ENCODE results near the gene VAV3.
"Not testable (repeated sequence)": the region's sequence is repeated elsewhere in the genome, so short reads cannot be mapped to it uniquely, and the experiment has no call there.

Gene VAV3

DNA sequence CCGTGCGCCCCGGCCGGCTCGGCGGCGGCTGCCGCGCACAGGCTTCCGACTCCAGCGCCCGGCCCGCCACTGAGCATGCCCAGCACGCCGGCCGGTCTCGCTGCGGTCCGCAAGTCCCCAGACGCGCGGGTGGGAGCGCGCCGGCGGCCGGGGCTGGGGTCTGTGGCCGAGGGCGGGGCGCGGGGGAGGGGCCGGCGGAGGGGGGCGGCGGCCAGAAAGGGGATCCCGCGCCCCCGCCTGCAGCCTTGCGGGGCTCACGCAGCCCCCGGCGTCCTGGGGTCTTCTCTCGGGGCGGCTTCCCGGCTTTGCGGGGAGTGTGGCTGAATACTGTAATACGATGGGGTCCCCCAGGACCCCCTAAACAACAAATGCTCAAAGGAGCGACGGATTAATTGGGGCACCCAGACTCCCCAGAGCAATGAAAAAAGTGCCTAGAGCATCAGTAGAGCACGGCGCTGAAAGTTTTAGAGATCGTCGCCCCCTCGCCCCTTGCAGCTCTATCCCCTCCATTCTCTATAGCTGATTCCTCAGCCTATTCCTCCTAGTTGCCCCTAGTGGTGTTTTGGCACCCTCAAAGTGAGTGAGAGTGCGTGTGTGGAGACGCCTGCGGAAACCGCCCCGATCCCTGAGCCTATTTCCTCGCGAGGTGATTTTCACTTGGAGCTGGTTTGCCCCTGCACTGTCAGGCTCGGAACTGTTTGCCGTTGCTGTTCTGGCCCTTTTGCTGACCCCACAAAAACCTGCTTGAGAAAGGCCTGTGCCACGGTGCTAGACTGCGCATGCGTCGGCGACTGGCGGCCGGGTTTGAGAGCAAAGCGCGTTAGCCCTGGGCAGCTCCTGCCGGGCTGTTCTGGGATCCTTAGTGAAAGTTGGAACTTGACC lies at the start of gene VAV3:
Gene VAV3, minus strand, starts transcription at position 71 of the 882 bp plus-strand sequence. CDS start 311 bp downstream, outside the sequence.
- peak; percentile 51 to 56 for DNase-seq (ENCODE audit: low read depth in 1 of 2, low spot score in 1 of 2)

DNA sequence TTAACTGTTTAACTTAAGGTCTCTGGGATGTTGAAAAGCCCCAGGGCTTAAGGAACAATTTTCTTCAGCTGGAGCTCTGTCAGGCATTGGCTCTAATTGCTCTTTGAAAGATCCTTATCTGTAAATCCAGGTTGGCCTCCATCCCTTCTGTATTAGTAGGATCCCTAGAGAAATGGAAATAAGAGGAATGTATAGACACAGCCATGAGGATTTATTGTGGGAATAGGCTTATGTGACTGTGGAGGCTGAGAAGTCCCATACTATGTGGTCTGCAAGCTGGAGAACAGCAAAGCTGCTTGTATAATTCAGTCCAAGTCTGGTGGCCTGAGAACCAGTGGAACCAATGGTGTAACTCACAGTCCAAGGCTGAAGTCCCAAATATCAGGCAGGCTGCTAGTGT lies 47.6 kb upstream of the VAV3 start:
- no peak for DNase-seq (ENCODE audit: low read depth in 1 of 2, low spot score in 1 of 2)

- DNase-seq (ENCODE audit: low read depth in 1 of 2, low spot score in 1 of 2), result no peak
These were observed 46.3 kb upstream of the VAV3 start for GRCh38 chr1:108011295-108011694.

DNA sequence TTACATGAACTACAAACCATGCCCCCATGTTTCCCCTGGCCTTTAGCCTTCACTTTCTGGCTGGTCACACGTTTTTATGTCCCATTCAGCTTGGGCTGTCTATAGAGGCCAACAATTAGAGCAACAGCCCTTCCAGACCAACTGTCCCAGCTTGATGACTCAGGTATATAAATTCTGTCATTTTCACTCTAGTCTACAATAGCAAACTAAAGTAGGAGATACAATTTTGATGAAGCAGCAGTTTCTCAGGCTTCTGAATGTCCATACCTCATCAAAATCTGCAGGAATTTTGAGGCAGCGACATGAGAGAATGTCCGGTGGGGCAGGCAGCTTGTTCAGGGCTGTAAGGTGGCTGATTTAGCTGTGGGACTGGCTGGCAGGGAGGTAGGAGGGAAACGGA lies 45.6 kb upstream of the VAV3 start:
- no peak for DNase-seq (ENCODE audit: low read depth in 1 of 2, low spot score in 1 of 2)

- no peak for DNase-seq (ENCODE audit: low read depth in 1 of 2, low spot score in 1 of 2)
These were observed 44.7 kb upstream of the VAV3 start for GRCh38 chr1:108009603-108010195.

- DNase-seq (ENCODE audit: low read depth in 1 of 2, low spot score in 1 of 2), result no peak
These were observed 42.6 kb upstream of the VAV3 start for GRCh38 chr1:108007531-108007930.

DNA sequence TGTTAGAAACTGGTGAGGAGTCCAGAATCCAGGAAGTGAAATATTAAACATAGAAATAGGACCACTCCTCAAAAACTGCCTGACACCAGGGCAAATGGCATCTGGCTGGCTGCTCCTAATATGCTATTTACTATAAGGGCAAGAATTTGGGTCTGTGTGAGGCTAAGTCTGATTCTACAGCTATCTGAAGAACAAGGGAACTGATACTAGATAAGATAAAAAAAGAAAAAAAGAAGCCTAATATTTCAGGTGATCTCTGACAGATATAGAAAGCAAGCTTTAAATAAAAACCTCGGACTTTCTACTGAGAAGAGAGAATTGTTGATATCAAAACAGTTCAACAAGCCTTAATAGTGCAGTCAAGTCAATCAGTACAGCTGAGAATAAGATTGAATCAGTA lies 42.1 kb upstream of the VAV3 start:
- no peak for DNase-seq (ENCODE audit: low read depth in 1 of 2, low spot score in 1 of 2)

GRCh38 chr1:108004919-108005318 lies 39.9 kb upstream of the VAV3 start:
- not testable (repeated sequence) for DNase-seq (ENCODE audit: low read depth in 1 of 2, low spot score in 1 of 2)

GRCh38 chr1:108000620-108001111 lies 35.7 kb upstream of the VAV3 start:
- DNase-seq (ENCODE audit: low read depth in 1 of 2, low spot score in 1 of 2), result no peak

GRCh38 chr1:108000184-108000583 lies 35.2 kb upstream of the VAV3 start:
- no peak for DNase-seq (ENCODE audit: low read depth in 1 of 2, low spot score in 1 of 2)

DNA sequence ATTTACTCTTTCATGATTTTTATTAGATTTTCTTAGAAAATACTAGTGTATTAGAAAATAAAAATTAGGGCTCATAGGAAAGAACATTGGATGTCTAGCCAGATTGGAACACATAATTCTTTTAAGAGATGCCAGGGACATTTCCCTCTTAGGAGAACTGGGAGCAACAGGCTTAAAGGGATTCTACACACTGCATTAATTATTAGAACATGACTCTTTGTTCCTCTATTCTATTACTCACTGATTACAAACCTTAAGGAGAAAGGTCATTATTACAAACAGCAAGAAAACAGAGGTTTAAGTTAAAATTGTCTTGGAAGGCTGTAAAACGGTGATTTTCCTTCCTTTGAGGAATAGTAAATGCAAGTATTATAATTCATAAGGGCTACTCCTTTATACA lies 32.9 kb upstream of the VAV3 start:
- DNase-seq (ENCODE audit: low read depth in 1 of 2, low spot score in 1 of 2), result no peak

DNA sequence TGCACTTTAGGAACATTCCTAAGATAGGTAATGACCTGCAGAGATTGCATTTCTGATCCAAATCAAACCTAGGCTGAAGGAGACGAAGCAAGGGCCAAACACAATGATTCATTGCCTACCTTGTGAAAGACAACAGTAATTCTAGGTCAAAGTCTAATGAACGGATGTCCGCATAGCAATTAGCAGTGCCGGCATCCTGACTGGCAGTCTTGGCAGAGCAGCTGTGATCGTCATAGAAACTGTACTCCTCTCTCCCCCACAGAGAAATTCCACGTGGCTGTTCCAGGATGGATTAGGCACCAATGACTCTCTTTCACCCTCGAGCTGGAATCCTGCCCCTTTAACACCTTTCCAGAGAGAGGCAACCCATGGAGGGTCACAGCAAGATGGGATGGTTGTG lies 28.9 kb upstream of the VAV3 start:
- DNase-seq (ENCODE audit: low read depth in 1 of 2, low spot score in 1 of 2), result no peak

DNA sequence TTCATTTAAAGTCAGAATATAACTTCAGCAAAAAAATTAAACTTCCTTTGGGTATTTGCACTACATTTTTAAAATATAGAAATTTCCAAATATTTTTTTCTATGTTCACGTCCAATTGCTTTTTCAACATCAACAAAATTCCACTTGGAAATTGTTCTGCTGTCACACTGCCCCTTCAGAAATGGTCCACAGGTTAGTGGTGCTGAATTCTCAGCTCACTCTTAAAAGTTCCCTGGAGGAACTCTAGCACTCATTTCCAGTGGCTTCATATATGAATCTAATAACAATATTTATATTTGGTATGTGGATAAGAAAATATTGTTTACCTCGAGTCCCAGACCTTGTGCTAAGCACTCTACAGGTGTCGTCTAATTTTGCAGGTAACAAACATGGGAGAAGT lies 27.4 kb upstream of the VAV3 start:
- DNase-seq (ENCODE audit: low read depth in 1 of 2, low spot score in 1 of 2), result no peak

GRCh38 chr1:107991371-107992066 lies 26.5 kb upstream of the VAV3 start:
- DNase-seq (ENCODE audit: low read depth in 1 of 2, low spot score in 1 of 2), result no peak

DNA sequence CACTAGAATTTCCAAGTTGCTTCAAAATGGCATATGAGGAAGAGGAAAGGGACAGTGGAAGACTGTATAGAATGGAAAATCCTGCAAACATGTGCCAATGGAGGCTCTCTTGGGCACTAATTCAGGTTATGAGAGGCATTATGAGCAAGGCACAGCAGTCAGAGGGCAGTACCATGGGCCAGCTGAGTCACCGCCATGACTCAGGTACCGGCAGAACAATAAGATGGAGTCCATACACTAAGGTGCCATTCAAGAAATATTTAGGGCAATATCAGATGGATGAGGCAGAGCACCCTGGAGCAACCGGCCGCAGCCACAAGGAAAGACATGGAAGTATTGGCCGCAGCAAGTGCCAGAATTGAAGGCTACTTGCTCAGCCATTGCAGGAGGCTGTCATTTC lies 25.6 kb upstream of the VAV3 start:
- no peak for DNase-seq (ENCODE audit: low read depth in 1 of 2, low spot score in 1 of 2)

GRCh38 chr1:107981277-107981676 lies 16.3 kb upstream of the VAV3 start:
- no peak for DNase-seq (ENCODE audit: low read depth in 1 of 2, low spot score in 1 of 2)

DNA sequence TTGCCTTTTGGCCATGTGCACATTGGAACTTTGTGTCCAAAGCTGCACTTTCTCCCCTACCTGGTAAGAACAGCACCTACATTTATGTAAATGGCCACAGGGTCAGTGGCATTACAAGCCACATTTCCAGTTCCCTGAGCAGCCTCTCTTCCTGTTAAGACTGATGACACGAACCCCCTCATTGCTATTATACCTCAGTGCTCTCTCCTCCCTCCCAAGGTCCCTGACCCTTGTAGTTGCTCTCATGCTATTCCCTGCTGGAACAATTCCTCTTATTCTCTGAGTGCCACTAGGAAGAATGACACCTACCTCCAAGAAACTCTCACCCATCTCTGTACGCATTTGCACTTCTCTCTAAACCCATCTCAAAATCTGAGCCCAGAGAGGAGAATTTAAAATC lies 14.9 kb upstream of the VAV3 start:
- DNase-seq (ENCODE audit: low read depth in 1 of 2, low spot score in 1 of 2), result no peak

- DNase-seq (ENCODE audit: low read depth in 1 of 2, low spot score in 1 of 2), result no peak
These were observed 14.1 kb upstream of the VAV3 start for GRCh38 chr1:107979088-107979487.

GRCh38 chr1:107976836-107977235 lies 11.9 kb upstream of the VAV3 start:
- DNase-seq (ENCODE audit: low read depth in 1 of 2, low spot score in 1 of 2), result no peak

DNA sequence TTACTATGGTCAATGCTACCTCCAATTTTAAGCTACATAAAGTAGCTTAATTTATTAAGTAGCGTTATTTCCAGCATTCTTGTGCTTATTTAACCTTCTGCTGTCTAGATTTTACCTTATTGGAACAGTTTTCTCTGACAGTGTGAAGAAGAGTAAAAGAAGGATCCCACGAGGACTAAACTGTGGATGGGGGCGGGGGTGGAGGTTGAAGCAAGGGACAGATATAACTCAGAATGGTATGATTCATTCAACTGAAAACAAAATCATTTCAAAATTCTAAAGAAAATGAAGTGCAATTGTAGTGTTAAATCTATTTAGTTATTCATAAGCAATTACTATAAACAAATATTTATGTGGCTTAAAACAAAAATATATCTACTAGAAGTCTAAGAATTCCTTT lies 11.5 kb upstream of the VAV3 start:
- no peak for DNase-seq (ENCODE audit: low read depth in 1 of 2, low spot score in 1 of 2)

- DNase-seq (ENCODE audit: low read depth in 1 of 2, low spot score in 1 of 2), result no peak
These were observed 10.9 kb upstream of the VAV3 start for GRCh38 chr1:107975851-107976250.

DNA sequence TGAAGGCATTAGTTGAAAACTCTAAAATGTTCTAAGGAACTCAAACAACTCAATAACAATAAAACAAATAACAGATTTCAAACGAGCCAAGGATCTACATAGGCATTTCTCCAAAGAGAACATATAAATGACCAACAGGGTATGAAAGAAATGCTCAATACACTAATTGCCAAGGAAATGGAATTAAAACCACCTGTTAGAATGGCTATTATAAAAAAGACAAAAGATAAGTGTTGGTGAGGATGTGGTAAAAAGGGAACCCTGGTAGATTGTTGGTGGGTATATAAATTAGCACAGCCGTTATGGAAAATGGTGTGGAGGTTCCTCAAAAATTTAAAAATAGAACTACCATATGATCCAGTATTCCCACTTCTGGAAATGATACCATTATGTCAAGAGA lies 9.1 kb upstream of the VAV3 start:
- DNase-seq (ENCODE audit: low read depth in 1 of 2, low spot score in 1 of 2), result no peak

Measured in activated CD4-positive, alpha-beta T cell treated with anti-CD3 and anti-CD28 coated beads, Interleukin-2, amount 50 U/mL, for 24 hours (primary cell).